Prostate gland (tissue), 2 donors: ENCODE measurements around the gene TEPSIN.

Experiments
- POLR2A ChIP-seq: fragments of 450-650 bp; IDR thresholded peaks from one replicate; pipeline ENCODE4 v1.6.1; 2016; ENCODE audit warnings: antibody characterized with exemption, mild to moderate bottlenecking
- POLR2AphosphoS5 ChIP-seq: sonication (generic); formaldehyde crosslinking; IDR thresholded peaks from one replicate; pipeline ENCODE4 v1.6.1; 2017; ENCODE audit warnings: antibody characterized with exemption
- TF ChIP-seq, protein P1 (sequence below), 4 experiments: fragments of 200-600 bp in 2 of 4; fragments of 450-650 bp in 2 of 4; sonication (generic) in 2 of 4; IDR thresholded peaks; 1 replicate in 3 of 4; 2 replicates in 1 of 4; pipeline ENCODE4 v1.5.1; 2016 to 2019; ENCODE audit warnings: antibody characterized with exemption in 4 of 4, mild to moderate bottlenecking in 2 of 4, moderate library complexity in 2 of 4

DNA sequence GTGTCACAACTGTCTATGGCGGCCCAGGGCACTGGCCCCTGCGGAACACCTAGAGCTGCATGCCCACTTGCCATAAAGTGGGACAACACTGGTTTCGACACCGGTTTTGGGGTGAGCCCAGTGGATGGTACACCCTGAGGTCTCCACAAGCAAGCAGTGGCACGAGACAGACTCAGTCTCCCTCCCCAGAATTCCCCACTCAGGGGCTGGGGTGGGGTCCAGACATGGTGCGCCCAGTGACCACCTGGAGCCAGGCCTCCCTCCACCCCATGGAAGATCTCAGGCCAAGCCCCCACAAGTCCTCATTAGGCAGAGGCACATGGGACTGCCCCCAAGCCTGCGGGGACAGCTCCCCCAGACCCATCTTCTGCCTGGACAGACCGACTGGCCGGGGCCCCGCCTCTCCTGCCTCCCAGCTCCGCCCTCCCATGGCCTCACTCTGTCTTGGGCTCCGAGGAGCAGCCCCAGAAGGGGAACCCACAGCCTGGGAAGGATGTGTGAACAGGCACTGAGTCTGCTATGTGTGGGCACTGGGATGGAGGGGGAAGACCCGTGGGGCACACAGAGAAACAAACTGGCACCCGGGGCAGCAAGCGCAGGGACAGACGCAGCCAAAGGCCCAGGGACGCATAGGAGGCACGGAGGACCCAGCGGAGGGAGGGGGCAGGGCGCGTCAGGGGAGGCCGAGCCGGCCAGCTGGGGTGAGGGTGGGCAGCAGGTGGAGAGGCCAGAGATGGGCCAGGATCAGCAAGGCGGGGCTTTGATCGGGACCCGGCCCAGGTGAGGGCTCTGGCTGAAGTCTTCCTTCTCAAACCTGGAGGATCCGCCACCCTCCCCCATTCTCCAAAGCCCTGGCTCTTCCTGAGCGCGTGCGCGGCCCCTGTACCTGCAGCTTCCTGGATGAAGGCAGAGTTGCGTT lies 2.8 kb downstream of the TEPSIN start:
- TF ChIP-seq POLR2A (no peak), POLR2AphosphoS5 (no peak)
- TF ChIP-seq, protein P1, sequence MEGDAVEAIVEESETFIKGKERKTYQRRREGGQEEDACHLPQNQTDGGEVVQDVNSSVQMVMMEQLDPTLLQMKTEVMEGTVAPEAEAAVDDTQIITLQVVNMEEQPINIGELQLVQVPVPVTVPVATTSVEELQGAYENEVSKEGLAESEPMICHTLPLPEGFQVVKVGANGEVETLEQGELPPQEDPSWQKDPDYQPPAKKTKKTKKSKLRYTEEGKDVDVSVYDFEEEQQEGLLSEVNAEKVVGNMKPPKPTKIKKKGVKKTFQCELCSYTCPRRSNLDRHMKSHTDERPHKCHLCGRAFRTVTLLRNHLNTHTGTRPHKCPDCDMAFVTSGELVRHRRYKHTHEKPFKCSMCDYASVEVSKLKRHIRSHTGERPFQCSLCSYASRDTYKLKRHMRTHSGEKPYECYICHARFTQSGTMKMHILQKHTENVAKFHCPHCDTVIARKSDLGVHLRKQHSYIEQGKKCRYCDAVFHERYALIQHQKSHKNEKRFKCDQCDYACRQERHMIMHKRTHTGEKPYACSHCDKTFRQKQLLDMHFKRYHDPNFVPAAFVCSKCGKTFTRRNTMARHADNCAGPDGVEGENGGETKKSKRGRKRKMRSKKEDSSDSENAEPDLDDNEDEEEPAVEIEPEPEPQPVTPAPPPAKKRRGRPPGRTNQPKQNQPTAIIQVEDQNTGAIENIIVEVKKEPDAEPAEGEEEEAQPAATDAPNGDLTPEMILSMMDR (IDR thresholded peaks at IDR 0.05), result no peak
